Right renal pelvis (tissue), 4 donors: Measurements from ENCODE around the gene SORBS1. TPM values are rescaled to one million over a fixed set of nuclear protein-coding genes. Genes with fewer than 3 reads are reported as not detected.

ENCODE experiments used
- DNase-seq, 4 donors: peaks; one replicate each; pipeline ENCODE4 v3.0.0-alpha.2; 2013; ENCODE audit warnings: low read depth in 4 of 4, low spot score in 3 of 4, missing footprints in 1 of 4
- polyA plus RNA-seq, 4 donors: library from polyadenylated mRNA; unstranded; fragments of 120-200 nt; gene quantifications; one replicate each; pipeline ENCODE4 v1.2.1, GENCODE V29; 2013; ENCODE audit not compliant: insufficient read length in 4 of 4

Gene SORBS1
- polyA plus RNA-seq, 4 donors = 26.6 to 32.2 (median 30.3) TPM

GRCh38 chr10:95442341-95442740 is 118.8 kb downstream of the SORBS1 start:
- DNase-seq = no peak

- DNase-seq = no peak
These were observed 119.6 kb downstream of the SORBS1 start for GRCh38 chr10:95441547-95441923.

- DNase-seq = no peak
These were observed 120.2 kb downstream of the SORBS1 start for GRCh38 chr10:95440756-95441546.

- DNase-seq = no peak
These were observed 121.0 kb downstream of the SORBS1 start for GRCh38 chr10:95440038-95440725.

GRCh38 chr10:95438781-95439180 is 122.4 kb downstream of the SORBS1 start:
- DNase-seq = no peak

- DNase-seq = no peak
These were observed 123.5 kb downstream of the SORBS1 start for GRCh38 chr10:95437669-95438068.

GRCh38 chr10:95435548-95436279 is 125.5 kb downstream of the SORBS1 start:
- no peak for DNase-seq

- no peak for DNase-seq
These were observed 126.6 kb downstream of the SORBS1 start for GRCh38 chr10:95434583-95434982.

GRCh38 chr10:95431900-95432342 is 129.2 kb downstream of the SORBS1 start:
- no peak for DNase-seq

- DNase-seq = peak; percentile 49 to 52 (median 51)
These were observed 130.8 kb downstream of the SORBS1 start for GRCh38 chr10:95430231-95430951.

- DNase-seq = no peak
These were observed 131.5 kb downstream of the SORBS1 start for GRCh38 chr10:95429639-95430038.

- DNase-seq = no peak
These were observed 132.5 kb downstream of the SORBS1 start for GRCh38 chr10:95428701-95429100.

GRCh38 chr10:95426482-95426881 is 134.7 kb downstream of the SORBS1 start:
- no peak for DNase-seq

GRCh38 chr10:95425592-95426465 is 135.3 kb downstream of the SORBS1 start:
- DNase-seq = no peak

GRCh38 chr10:95423164-95424005 is 137.8 kb downstream of the SORBS1 start:
- no peak for DNase-seq

- DNase-seq = no peak
These were observed 138.9 kb downstream of the SORBS1 start for GRCh38 chr10:95422233-95422632.

- DNase-seq = no peak
These were observed 139.4 kb downstream of the SORBS1 start for GRCh38 chr10:95421782-95422181.

- no peak for DNase-seq
These were observed 141.8 kb downstream of the SORBS1 start for GRCh38 chr10:95419399-95419798.

- no peak for DNase-seq
These were observed 144.2 kb downstream of the SORBS1 start for GRCh38 chr10:95416973-95417372.
